Fibroblast of upper back skin (primary cell): ENCODE data around the gene KIRREL2.
"Not testable (repeated sequence)": the region's sequence is repeated elsewhere in the genome, so short reads cannot be mapped to it uniquely, and the experiment has no call there.

ENCODE experiments used
- DNase-seq: peaks from one replicate; pipeline ENCODE4 v3.0.0-alpha.2; 2013

Gene KIRREL2

DNA sequence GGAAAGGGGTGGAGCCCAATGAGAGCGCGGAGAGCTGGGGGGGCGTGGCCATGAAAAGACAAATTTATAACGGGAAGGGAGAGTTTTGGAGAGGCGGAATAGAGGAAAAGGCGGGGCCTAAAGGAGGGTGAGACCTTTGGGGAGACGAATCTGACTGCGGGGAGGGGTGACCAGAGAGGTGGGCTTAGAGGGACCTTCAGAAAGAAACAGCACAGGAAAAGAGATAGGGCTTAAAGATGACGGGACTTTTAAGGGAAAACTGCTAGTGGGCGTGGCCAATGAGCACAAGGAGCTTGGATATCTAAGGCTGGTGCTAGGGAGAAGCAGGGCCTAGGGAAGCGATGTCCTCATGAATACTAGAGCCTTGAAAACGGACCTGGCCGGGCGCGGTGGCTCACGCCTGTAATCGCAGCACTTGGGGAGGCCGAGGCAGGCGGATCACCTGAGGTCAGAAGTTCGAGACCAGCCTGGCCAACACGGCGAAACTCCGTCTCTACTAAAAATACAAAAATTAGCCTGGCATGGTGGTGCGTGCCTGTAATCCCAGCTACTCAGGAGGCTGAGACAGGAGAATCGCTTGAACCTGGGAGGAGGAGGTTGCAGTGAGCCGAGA is 13.5 kb downstream of the KIRREL2 start:
- peak; percentile 11 for DNase-seq

DNA sequence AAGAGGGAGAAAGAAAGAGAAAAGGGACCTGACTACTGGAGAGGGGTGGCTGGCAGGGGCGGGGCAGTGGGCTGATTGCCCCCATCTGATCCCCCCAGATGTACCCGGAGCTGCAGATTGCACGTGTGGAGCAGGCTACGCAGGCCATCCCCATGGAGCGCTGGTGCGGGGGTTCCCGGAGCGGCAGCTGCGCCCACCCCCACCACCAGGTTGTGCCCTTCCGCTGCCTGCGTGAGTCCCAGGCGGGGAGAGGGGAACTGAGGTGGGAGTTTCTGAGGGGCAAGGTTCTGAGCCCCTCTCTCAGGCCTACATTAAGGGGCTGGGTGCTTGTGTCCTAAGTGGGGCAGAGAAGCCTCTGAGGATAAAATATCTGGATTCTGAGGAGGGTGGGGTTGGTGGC is 14.1 kb downstream of the KIRREL2 start:
- DNase-seq: no peak

DNA sequence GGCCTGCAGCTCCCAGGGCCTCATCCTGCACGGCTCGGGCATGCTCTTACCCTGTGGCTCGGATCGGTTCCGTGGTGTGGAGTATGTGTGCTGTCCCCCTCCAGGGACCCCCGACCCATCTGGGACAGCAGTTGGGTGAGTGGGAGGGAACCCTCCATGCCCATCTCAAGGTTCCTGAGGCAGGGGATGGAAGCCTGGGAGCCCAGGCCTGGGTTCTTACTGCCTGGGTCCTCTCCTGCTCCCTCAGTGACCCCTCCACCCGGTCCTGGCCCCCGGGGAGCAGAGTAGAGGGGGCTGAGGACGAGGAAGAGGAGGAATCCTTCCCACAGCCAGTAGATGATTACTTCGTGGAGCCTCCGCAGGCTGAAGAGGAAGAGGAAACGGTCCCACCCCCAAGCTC is 14.9 kb downstream of the KIRREL2 start:
- DNase-seq: no peak

DNA sequence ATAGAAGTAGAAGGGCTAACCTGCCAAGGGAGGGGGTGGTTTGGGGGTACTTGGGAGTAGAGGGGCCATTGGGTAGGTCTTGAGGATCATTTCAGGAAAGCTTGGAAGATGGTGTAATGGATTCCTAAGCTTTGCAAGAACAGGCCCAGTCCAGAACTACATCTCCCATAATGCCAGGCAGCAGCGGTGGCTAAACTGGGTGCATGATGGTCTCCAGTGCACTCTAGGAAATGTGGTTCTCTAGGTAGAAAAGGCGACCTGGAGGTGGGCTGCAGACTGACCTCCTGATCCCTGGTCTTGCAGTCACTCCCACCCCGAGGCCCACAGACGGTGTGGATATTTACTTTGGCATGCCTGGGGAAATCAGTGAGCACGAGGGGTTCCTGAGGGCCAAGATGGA is 15.5 kb downstream of the KIRREL2 start:
- no peak for DNase-seq

DNA sequence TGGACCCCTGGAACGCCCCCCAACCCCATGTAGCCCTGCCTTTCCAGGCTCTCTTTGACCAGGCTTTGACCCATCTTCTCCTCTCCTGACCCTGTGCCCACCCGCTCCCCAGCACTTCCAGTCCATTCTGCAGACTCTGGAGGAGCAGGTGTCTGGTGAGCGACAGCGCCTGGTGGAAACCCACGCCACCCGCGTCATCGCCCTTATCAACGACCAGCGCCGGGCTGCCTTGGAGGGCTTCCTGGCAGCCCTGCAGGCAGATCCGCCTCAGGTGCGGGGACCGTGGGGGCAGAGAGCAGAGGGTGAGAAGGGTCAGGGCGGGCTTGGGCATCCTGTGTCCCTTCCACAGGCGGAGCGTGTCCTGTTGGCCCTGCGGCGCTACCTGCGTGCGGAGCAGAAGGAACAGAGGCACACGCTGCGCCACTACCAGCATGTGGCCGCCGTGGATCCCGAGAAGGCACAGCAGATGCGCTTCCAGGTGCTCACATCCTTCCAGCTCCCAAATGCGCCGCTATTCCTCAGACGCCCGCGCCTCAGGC is 17.8 kb downstream of the KIRREL2 start:
- no peak for DNase-seq

DNA sequence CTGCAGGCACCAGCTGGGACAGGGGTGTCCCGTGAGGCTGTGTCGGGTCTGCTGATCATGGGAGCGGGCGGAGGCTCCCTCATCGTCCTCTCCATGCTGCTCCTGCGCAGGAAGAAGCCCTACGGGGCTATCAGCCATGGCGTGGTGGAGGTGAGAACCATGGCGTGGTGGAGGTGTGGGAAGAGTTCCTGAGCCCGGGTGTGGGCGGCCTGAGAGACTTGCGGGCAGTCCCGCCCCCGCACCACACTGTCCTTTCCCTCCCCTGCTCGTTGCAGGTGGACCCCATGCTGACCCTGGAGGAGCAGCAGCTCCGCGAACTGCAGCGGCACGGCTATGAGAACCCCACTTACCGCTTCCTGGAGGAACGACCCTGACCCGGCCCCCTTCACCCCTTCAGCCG is 22.4 kb downstream of the KIRREL2 start:
- no peak for DNase-seq

DNA sequence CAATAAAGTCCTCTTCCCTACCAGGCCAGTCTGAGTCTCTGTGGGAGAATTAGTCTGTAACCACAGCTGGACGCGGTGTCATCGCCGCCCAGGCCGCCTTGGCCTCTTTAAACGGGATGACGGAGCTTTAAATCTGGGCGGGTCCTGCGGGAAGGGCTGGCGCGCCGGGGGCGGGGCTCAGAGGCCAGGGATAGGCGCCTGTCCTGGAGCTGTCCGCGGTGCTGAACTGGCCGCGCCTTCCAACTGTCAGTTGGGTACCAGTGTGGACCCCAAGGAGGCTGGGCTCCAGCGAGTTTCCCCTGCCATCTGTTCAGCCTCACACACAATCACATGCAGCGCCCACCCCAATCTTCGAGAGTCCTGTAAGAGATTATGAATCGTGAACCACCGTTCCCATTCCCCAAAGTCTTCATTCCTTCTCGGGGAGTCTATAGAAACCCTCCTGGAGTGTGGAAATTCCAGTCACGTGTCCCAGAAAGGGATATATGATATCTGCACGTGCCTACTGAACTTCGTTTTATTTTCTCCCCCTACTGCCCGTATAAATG is 23.1 kb downstream of the KIRREL2 start:
- DNase-seq: peak; percentile 83

DNA sequence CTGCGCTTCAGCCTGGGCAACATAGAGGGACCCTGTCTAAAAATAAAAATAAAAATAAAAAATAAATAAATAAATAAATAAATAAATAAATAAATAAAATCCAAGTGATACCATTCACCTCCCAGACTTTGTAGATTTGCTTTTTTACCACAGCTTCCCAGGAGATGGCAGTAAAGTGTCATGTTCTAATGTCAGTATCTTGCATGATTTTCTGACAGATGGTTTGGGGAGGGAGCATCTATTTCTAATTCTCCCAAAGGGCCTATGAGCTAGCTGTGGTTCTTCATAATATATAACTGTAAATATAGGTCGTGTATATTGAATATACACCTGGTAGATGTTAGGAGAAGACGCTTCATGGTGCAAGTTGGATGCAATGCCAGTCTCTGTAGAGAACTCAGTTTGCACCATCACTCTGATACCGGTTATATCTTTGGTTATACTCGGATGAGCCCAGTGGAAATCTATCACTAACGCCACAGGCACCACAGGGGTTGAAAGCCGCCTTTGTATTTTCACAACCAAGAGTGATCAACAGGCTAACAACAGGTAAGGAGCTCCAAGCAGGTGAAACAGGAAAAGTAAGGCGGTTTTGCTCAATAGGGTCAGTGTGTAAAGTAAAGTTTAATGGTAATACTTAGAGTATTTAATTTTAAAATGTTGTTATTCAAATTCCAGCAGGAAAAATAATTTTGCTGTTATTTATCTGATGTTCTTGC is 25.6 kb downstream of the KIRREL2 start:
- DNase-seq: peak; percentile 80

DNA sequence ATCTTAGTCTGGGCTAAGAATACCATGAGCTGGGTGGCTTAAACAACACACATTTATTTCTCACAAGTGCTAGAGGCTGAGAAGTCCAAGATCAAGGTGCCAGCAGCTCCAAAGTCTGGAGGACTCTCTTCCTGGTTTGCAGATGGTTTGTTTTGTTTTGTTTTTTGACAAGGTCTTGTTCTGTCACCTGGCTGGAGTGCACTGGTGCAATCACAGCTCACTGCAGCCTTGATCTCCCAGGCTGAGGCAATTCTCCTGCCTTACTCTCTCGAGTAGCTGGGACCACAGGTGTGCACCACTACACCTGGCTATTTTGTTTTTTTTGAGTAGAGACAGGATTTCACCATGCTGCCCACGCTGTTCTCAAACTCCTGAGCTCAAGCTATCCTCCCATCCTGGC is 27.2 kb downstream of the KIRREL2 start:
- no peak for DNase-seq

DNA sequence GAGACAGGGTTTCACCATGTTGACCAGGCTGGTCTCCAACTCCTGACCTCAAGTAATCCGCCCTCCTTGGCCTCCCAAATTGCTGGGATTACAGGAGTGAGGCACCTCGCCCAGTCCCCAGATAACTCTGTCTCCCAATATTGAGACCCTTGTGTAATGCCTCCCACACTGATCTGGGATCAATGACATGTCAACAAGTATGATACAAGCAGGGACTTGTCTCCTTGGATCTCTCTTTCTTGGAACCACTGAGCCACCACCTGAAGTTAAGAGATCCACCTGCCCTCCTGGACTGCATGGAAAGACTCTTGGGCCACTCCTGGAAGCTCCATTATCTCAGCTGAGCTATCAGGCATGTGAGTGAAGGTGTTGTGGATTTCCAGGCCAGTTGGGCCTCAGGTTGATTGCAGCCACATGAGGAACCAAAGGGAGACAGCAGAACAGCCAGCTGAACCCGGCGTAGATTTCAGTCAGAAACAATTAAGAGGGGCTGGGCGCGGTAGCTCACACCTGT is 28.6 kb downstream of the KIRREL2 start:
- DNase-seq: no peak

DNA sequence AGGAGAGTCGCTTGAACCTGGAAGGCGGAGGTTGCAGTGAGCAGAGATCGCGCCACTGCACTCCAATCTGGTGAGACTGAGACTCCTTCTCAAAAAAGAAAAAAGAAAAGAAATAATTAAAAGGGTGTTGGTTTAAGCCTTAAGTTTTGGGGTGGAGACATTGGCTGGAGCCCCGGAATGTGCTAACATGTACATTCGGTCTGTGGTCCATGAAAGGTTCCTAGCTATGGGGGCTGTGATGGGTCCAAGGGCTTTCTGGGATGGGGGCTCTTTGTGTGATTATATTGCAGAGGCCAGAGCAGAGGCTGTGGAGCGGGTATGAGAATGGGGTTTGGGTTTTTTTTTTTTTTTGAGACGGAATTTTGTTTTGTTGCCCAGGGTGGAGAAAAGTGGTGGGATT is 29.2 kb downstream of the KIRREL2 start:
- DNase-seq: no peak

DNA sequence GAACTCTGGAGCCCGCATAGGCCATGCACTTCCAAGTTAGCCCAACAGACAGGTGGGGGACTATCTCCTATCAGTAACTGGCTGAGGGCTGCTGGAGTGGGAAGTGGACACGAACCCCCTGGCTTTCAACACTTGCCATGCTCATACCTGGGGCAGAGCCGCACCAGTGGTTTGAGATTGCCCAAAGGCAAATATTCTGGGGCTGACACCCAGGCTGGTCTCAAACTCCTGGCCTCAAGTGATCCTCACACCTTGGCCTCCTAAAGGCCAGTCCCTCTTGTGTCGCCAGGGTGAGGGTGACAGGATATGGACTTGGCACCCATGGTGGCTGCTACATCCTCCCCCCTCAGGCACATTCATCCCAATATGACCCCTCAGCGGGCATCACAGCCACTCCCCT is 30.5 kb downstream of the KIRREL2 start:
- no peak for DNase-seq

DNA sequence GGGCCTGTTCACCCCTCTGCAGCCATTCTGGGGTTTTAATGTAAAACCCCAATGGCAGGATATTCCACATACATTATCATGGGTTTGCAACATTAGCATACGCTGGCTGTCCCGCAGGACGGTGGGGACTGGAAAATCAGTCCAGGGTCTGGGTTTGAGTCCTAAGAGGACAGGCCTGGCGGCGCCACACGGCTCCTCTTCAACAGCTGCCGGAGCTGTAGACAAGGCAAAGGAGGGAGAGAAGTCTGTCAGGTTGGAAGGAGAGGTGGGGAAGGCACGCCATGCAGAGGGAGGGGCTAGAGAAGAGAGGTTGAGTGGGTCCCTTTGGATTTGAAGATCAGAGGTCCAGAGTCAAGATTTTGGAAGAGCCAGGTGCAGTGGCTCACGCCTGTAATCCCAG is 31.7 kb downstream of the KIRREL2 start:
- DNase-seq: no peak

DNA sequence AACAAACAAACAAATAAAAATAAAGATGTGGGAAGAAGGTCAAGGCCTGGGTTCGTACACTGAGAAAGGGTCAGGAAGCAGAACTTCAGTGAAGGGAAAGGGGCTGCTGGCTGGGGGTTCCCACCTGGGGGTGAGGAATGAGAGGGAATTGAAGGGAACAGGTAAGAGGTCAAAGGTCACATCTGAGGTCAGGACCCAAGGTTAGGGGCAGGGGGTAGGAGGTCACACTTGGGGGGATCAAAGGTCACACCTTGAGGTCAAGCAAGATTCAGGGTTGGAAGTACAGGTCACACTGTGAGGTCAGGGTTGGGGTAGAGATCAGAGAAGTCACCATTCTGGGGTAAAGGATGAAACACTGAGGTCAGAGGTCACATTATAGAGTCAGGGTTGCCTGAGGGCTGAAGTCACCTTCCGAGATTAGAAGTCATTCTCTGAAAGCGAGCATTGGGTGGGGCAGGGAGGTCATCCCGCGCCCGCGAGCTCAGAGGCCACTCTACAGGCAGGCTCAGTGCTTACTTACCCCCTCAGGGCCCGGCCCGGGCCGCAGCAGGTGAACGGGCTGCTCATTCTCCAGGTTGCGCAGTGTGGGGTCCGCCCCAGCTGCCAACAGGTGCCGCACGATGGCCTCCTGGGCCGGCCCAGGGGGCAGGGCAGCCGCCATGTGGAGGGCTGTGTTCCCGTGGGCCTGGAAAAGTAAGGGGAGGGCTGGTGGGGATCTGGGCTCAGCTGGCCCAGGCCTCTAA is 32.8 kb downstream of the KIRREL2 start:
- DNase-seq: no peak

DNA sequence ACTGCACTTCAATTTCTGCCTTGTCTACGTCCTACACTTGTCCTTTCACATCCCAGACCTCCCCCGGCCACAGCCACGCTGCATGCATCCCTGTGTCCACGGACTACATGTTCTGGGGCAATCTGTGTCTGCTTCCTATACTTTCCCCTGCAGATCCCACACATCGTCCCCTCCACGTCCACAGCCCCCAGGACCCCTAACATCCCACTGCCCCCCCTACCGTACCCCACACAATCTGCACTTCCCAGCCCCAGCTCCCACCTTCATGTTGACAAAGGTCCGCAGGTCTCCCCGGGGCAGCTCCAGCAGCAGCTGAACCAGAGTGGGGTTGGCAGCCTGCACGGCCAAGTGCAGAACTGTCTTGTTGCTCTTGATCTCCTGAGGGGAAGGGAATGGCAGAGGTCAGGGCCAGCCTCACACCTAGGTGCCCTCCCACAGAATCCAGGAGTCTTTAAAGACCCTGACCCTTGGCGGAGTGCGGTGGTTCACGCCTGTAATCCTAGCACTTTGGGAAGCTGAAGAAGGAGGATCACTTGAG is 33.5 kb downstream of the KIRREL2 start:
- no peak for DNase-seq

DNA sequence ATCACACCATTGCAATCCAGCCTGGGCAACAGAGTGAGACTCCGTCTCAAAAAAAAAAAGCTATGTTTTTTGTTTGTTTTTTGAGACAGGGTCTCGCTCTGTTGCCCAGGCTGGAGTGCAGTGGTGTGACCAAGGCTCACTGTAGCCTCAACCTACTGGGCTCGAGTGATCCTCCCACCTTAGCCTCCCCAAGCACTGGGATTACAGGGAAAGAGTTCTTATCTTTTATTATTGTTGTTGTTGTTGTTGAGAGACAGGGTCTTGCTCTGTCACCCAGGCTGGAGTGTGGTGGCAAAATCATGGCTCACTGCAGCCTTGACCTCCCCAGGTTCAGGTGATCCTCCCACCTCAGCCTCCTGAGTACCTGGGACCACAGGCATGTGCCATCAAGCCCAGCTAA is 35.1 kb downstream of the KIRREL2 start:
- not testable (repeated sequence) for DNase-seq

DNA sequence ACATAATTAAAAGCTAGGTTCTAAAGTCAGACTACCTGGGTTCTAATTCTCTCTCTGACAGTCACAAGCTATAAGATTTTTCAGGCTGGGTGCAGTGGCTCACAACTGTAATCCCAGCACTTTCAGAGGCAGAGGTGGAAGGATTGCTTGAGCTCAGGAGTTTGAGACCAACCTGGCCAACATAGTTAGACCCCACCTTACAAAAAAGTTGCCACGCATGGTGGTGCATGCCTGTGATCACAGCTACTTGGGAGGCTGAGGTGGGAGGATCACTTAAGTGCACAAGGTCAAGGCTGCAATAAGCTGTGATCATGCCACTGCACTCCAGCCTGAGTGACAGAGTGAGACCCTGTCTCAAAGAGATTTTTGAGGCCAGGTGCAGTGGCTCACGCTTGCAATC is 37.6 kb downstream of the KIRREL2 start:
- no peak for DNase-seq

DNA sequence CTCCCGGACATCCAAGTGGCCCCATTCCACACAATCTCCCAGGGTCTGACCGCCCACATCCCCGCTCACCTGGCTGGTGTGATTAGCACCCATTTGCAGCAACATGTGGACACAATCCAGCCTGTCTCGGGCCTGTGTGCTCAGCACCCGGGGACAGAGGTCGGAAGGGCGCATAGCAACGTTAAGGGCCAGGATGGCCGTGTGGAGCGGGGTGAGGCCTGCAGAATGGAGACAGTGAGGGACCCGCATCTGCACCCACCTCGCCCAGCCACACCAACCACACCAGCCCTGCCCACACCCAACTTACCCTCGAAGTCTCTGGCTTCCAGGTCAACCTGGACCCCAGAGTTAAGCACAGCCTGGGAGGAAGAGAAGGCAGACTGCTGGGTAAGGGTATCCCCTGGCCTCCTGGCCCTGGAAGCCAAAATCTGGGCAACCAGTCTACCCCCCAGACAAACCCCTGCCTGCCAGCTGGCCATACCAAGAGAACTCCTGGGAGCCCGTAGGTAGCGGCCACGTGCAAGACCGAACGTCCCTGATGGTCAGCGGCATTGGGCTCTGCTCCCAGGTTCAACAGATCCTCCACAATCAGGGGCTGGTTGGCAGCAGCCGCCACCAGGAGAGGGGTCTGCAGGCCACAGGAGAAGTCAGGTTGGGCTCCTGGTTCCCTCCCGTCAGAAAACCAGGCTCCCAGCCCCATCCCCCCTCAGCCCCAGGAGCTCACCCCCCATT is 39.4 kb downstream of the KIRREL2 start:
- DNase-seq: no peak

DNA sequence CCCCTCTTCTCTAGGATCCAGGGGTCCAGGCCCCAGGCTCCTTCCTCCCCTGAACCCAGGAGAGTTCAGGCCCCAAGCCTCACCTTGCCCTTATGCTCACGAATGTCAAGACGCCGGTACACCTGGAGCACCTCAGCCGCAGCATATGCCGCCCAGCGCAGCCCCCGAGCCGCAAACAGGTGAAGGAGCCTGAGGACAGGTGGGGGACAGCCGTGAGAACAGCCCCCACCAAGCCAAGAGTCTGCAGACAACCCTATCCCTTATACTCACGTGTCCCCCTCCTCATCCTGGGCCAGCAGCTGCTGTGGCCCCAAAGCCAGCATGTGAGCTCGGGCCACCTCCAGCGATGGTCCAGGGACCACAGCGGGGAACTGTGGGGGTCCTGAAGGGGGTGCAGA is 39.9 kb downstream of the KIRREL2 start:
- no peak for DNase-seq

DNA sequence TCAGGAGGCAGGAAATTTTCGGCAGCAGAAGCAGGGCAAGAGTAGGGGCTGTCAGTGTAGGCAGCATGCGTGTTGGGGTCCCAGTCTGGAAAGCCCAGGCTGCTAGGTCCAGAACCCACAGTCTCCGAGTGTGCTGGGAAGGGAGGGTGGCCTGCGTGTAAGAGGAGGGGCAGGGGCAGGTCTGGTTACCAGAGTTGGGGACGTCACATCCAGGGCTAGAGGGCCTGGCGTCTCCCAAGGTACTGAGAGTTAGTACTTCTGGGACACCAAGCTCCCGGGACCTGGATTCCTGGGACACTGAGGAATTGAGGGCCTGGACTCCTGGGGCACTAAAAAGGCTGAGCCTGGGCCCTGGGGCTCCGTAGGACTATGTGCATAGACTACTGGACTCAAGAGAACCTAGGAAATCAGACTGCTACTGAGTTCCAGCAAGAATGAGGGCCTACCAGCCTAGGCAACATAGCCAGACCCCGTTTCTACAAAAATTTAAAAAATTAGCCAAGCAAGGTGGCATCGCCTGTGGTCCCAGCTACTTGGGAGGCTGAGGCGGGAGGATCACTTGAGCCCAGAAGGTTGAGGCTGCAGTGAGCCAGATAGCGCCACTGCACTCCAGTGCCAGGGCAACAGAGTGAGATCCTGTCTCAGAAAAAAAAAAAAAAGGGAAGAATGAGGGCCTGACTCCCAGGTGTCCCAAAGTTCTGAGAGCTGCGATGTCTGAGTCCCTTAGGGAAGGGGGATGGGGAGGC is 41.2 kb downstream of the KIRREL2 start:
- DNase-seq: no peak

DNA sequence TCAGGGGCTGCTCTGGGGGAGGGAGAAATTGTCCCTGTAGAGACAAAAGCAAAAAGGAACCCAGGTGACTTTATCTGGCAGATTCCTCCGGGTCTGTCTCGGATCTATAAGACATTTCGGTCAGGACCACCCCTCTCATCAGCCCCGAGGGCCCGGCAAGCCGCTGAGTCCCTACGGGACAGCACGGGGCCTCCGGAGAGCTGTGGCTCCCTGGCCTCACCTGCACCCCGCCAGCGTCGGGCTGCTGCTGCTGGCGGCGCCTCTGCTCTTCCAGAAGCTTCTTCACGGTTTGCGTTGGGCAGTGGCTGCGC is 41.7 kb downstream of the KIRREL2 start:
- DNase-seq: no peak
